Measurements from ENCODE around the gene CFAP251. TPM values are rescaled to one million over a fixed set of nuclear protein-coding genes. Genes with fewer than 3 reads are reported as not detected.
"Not testable (repeated sequence)": the region's sequence is repeated elsewhere in the genome, so short reads cannot be mapped to it uniquely, and the experiment has no call there.

The CFAP251 gene
- total RNA-seq, 1 donor from 2014 or later: 2.9 TPM

DNA sequence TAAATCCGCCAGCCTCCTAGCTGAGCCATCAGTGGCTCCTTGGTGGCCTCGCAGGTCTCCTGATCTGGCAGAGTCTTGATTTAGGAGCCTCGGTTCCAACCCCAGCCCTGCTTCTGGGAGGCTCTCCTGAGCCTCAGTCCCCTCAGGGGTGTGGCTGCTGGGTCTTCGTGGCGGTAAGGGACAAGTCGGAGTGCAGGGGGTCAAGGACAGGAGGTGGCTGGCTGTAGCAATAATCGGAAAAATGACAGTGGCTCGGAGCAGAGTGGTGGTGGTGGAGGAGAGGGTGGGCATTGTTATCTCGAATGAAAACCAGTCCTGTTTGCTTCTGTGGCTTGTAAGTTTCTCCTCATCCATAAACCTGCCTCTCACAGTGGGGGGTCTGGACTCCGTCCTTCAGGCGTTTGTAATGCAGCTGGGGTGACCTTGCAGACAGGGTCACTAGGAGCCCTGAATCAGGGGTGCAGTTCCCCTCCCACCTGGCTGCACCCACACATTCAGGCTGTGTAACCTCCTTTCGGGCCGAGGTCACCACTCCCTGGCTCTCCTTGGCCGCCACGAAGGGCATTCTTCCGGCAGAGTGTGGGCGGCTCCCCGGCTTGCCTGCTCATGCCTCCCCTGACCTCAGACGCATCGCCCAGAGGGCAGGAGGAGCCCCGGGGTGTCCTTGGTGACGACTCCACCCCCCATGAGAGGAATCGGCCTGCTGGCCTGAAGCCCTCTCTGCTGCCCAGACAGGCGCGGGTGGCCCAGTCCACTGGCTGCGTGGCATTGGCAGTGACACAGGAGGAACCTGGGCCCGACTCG, 111.4 kb downstream of the CFAP251 start:
- DNase-seq: no peak

GRCh38 chr12:122030424-122031035, 112.1 kb downstream of the CFAP251 start:
- DNase-seq: no peak

GRCh38 chr12:122031342-122032216, 113.2 kb downstream of the CFAP251 start:
- peak; percentile 65 for DNase-seq

DNA sequence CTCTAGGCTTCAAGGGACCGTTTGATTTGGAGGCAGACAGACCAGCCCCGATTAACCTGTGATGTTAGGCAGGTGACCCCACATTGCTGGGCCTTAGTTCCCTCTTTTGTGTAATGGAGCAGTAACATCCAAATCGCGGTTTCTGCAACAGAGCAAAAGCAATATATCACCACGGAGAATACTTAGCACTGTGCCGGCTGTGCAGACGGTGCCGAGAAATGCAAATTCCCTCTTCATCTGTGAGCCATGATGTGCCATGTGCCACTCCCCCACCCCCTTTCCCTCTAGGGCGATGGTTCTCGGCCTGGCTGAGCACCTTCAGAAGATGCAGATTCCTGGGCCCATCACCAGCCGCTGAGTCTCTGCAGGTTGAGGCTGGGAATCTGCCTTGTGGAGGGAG, 114.2 kb downstream of the CFAP251 start:
- DNase-seq: no peak

GRCh38 chr12:122035292-122035691, 116.9 kb downstream of the CFAP251 start:
- DNase-seq: no peak

- no peak for DNase-seq
These were observed 117.8 kb downstream of the CFAP251 start for GRCh38 chr12:122036153-122036552.

- DNase-seq: no peak
These were observed 122.4 kb downstream of the CFAP251 start for GRCh38 chr12:122040579-122041386.

DNA sequence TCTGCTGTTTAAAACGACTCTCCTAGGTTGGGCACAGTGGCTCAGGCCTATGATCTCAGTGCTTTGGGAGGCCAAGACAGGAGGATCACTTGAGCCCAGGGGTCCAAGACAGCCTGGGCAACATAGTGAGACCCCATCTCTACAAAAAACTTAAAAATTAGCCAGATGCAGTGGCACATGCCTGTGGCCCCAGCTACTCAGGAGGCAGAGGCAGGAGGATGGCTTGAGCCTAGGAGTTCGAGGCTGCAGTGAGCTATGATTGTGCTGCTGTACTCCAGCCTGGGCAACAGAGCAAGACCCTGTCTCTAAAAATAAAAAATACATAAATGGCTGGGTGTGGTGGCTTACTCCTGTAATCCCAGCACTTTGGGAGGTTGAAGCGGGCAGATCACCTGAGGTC, 123.1 kb downstream of the CFAP251 start:
- DNase-seq: not testable (repeated sequence)

DNA sequence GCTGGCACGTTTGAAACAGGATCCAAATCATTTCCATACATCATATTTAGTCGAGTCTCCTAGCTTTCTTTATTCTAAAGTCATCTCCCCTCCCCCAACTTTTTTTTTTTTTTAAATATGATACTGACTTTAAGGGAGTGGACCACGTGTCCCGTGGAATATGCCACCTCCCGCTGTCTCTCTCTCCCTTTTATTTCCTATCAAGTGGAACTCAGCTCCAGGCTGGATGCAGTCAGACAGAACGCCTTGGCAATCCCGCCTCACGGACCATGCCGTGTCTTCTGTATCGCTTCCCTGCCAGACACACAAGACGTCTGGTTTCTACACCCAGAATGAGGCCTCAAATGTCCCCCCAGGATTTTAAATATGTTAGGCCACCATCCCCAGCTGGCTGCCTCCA, 124.5 kb downstream of the CFAP251 start:
- no peak for DNase-seq

DNA sequence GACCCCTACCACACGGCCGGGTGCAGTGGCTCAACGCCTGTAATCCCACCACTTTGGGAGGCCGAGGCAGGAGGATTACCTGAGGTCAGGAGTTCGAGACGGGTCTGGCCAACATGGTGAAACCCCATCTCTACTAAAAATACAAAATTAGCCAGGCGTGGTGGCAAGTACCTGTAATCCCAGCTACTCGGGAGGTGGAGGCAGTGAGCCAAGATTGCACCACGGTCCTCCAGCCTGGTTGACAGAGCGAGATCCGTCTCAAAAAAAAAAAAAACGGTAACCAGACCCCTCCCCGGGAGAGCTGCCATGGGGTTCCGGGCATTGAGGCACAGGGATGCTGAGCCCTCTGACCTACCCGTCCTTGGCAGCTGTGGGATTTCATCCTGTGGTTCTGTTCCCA, 125.1 kb downstream of the CFAP251 start:
- DNase-seq: no peak

DNA sequence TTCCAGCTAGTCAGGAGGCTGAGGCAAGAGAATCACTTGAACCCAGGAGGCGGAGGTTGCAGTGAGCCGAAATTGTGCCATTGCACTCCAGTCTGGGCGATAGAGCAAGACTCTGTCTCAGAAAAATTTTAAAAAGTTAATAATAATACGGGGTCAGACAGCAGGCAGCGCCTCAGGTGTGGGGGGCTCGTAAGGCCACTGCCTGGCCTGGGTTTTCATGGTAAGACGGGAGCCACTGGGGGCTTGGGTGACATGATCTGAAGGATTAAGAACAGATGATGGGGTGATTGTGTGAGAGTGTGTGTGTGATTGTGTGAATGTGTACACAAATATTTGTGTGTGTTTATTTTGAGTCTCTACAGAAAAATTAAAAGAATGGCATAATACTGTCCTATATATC, 126.9 kb downstream of the CFAP251 start:
- no peak for DNase-seq

DNA sequence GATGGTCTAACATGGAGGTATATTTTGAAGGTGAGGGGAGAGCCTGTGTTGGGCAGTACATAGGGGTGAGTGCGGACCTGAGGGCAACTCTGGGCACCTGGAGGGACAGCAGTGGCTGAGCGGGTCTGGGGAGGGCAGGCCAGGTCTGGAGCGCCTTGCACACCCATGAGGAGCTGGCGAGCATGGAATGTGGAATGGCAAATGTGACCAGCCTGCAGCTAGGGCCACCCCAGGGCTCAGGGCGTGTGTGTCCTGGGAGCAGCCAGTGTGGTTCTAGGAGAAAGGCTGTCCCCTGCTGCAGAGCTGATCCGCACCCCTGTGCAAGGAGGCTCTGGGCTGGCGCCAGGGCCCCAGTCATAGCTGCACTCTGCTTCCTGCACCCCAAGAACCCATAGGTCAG, 127.8 kb downstream of the CFAP251 start:
- DNase-seq: no peak

GRCh38 chr12:122048151-122048550, 129.8 kb downstream of the CFAP251 start:
- no peak for DNase-seq

- no peak for DNase-seq
These were observed 131.4 kb downstream of the CFAP251 start for GRCh38 chr12:122049827-122050226.

DNA sequence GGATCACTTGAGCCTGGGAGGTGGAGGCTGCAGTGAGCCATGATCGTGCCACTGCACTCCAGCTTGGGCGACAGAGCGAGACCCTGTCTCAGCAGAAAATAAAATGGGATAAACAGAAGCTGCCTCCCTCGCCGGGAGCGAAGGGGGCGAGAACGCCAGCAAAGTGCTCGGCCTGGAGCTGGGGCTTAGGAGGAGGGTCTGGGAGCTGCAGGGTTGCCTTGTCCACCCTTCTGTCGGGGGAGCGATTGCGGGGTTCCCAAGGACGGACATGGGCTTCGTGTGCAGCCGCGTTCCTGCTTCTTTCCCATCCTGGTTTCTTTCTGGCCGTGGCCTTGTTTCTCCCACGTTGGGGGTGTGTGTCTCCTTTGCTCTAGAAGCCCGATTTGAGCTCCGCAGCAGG, 132.3 kb downstream of the CFAP251 start:
- no peak for DNase-seq

GRCh38 chr12:122051231-122051876, 133.0 kb downstream of the CFAP251 start:
- DNase-seq: peak; percentile 55

DNA sequence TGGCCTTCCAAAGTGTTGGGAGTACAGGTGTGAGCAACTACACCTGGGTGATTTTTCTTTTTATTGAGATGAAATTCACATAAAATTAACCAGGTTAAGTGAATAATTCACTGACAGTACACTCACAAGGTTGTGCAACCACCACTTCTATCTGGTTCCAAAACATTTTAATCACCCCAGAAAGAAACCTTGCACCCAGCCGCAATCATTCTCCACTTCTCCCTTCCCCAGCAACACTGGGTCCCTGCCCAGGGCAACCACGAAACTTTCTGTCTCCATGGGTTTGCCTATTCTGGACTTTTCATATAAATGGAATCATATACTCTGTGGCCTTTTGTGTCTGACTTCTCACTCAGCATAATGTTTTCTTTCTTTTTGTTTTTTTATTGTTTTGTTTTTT, 133.9 kb downstream of the CFAP251 start:
- DNase-seq: no peak

Other genes starting within 250 kb of the CFAP251 start
- gene MORN3, start 248.9 kb upstream of the CFAP251 start, total RNA-seq: 0.28 TPM in 1 of 2 replicates, not detected in the other
- gene TMEM120B, start 205.8 kb upstream of the CFAP251 start, total RNA-seq: 4.9 and 6.8 TPM in 2 replicates
- gene RHOF, start 124.9 kb upstream of the CFAP251 start, total RNA-seq: 6.1 and 6.5 TPM in 2 replicates
- 2.7 and 6.7 TPM in 2 replicates for gene SETD1B, start 114.6 kb upstream of the CFAP251 start, total RNA-seq
- gene HPD, start 59.7 kb upstream of the CFAP251 start, total RNA-seq: not detected in 2 replicates
- 48.5 and 131 TPM in 2 replicates for gene PSMD9, start 29.8 kb upstream of the CFAP251 start, total RNA-seq
- gene BCL7A, start 103.3 kb downstream of the CFAP251 start, total RNA-seq: 4.6 and 6.8 TPM in 2 replicates
- 16.7 and 35.7 TPM in 2 replicates for gene MLXIP, start 160.2 kb downstream of the CFAP251 start, total RNA-seq

All from dermis blood vessel endothelial cell (primary cell).